ENCODE data around the gene RPP25L. TPM values are rescaled to one million over a fixed set of nuclear protein-coding genes. Genes with fewer than 3 reads are reported as not detected.

RPP25L gene
- total RNA-seq, 1 donor: 14.7 TPM

GRCh38 chr9:34590381-34591247 is 21.3 kb downstream of the RPP25L start:
- TF ChIP-seq CTCF (IDR thresholded peaks at IDR 0.05; ENCODE audit: insufficient read depth, low read depth, low read length): no peak
- no peak for DNase-seq (ENCODE audit: low read depth)
- no peak overlapping the region for H3K4me3 ChIP-seq (ENCODE audit: low read depth, low read length)

DNA sequence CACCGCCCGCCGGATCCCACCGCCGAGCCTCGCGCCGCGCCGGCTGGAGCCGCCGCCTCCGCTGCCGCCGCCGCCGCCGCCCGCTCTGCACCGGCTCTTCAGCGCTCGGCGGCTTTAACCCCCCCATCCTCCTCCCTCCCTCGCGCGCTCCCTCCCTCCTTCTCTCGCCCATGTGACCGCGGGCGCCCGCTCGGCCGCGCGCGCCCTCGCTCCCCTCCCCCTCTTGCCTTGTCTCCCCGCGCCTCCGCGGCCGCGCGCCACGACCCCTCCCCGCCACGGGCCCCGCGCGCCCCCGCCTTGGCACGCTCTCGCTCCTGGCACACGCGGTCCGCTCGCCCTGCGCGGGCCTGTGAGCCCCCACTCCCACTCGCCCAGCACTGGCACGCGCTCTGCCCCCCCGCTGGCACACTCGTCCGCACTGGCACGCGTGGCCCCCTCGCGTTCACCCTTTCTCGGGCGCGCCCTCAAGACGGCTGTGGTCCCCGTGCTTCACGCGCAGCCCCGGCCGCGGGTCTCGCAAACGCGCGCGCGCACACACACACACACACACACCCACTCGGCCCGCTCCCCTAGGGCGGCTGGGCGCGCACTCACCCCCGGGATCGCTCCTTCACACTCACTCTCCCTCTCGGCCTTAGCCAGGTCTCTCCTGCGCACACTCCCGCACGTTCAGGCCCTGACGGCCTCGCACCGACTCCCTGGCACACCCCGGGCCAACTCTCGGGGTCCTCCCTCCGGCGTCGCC is 22.1 kb downstream of the RPP25L start, which contains the start of gene CNTFR:
Gene CNTFR, minus strand, starts transcription at position 89 of the 745 bp plus-strand sequence. CDS start 20,743 bp downstream, outside the sequence.
- H3K4me3 ChIP-seq (ENCODE audit: low read depth, low read length): no peak within 1 kb of the TSS

DNA sequence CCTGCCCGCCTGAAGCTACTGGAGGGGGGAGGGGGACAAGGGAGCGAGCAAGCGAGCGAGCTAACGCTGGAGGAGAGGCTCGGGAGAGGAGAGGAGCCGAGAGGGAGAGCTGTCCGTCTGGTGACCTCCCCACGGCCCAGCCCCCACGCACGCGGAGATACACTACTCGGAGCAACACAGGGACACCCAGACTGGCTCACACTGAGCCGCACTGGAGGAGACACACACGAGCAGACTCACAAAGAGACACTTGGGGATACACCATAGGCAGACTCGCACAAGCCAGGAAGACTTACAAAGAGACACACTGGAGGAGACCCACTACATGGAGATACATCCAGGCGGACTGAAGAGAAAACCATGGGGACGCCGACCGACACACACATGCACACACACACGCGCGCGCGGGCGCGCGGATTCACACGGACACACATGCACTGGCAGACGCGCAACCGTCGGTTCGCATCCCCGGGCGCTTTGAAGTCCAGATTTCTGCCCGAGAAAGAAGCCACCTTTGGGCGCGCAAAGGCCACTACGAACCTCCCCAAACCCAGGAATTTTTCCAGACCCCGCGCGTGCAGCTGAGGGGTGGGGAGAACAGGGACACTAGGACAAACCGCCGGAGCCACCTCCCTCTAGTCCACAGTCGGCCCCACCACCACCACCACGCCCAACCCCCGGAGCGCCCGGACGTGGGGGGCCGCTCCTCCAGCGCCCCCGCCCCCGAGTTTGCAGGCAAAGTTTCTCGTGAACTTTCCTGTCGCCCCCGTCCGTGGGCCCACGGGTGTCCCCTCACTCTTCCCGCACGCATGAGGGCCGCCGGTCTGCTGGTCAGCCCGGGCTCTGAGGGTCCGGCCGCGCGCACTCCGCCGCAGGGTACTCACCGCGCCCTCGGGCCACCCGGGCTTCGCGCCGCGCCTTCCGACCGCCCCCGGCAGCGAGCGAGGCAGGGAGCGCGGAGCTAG is 22.9 kb downstream of the RPP25L start:
- DNase-seq (ENCODE audit: low read depth): no peak
- TF ChIP-seq CTCF (IDR thresholded peaks at IDR 0.05; ENCODE audit: insufficient read depth, low read depth, low read length): no peak

More for the DNA sequence above, 22.1 kb downstream of the RPP25L start, which contains the start of gene CNTFR:
- no peak for TF ChIP-seq CTCF (IDR thresholded peaks at IDR 0.05; ENCODE audit: insufficient read depth, low read depth, low read length)
- no peak for DNase-seq (ENCODE audit: low read depth)

GRCh38 chr9:34587271-34587670 is 24.6 kb downstream of the RPP25L start:
- DNase-seq (ENCODE audit: low read depth): no peak
- no peak for TF ChIP-seq CTCF (IDR thresholded peaks at IDR 0.05; ENCODE audit: insufficient read depth, low read depth, low read length)
- no peak overlapping the region for H3K4me3 ChIP-seq (ENCODE audit: low read depth, low read length)

More for the DNA sequence above, 22.9 kb downstream of the RPP25L start:
- no peak overlapping the region for H3K4me3 ChIP-seq (ENCODE audit: low read depth, low read length)

- DNase-seq (ENCODE audit: low read depth): no peak
- H3K4me3 ChIP-seq (ENCODE audit: low read depth, low read length): no peak overlapping the region
- TF ChIP-seq CTCF (IDR thresholded peaks at IDR 0.05; ENCODE audit: insufficient read depth, low read depth, low read length): no peak
Observed at GRCh38 chr9:34585946-34586669, 25.8 kb downstream of the RPP25L start.

Data from fibroblast of villous mesenchyme (primary cell).